ENCODE measurements around the gene BMP10.

GRCh38 chr2:68857202-68857845 is 13.9 kb downstream of the BMP10 start:
- TF ChIP-seq CTCF (IDR thresholded peaks at IDR 0.05; ENCODE audit: borderline replicate concordance, extremely low read depth, low read length, poor library complexity, severe bottlenecking) (no peak), EZH2 (IDR thresholded peaks at IDR 0.05; ENCODE audit: borderline replicate concordance, low read depth, low read length, severe bottlenecking) (no peak)

Data from DND-41 (cell line).